H1 (cell line): ENCODE data around the gene PFKP. TPM values are rescaled to one million over a fixed set of nuclear protein-coding genes. Genes with fewer than 3 reads are reported as not detected.

ENCODE experiments used
- CREB1 ChIP-seq: IDR thresholded peaks from 2 replicates; pipeline ENCODE4 v1.6.1; 2012; ENCODE audit warnings: inconsistent platforms
- CTBP2 ChIP-seq: IDR thresholded peaks from 2 replicates; pipeline ENCODE4 v1.7.0; 2011; ENCODE audit warnings: borderline replicate concordance, mild to moderate bottlenecking, moderate library complexity, mixed read lengths, low read length; ENCODE audit not compliant: insufficient read depth, insufficient read length
- RBBP5 ChIP-seq: IDR thresholded peaks from 2 replicates; pipeline ENCODE4 v1.7.1; 2012; ENCODE audit warnings: low read depth, mild to moderate bottlenecking, inconsistent platforms, low read length, moderate library complexity, borderline replicate concordance
- SAP30 ChIP-seq: fragments of 300-600 bp; sonication (generic); IDR thresholded peaks from 2 replicates; pipeline ENCODE4 v1.7.1; 2012; ENCODE audit warnings: low read length, moderate library complexity, mild to moderate bottlenecking, inconsistent platforms; ENCODE audit not compliant: insufficient read depth, insufficient replicate concordance
- TEAD4 ChIP-seq: IDR thresholded peaks from 2 replicates; pipeline ENCODE4 v1.6.1; 2012; ENCODE audit warnings: low read depth, low read length, inconsistent platforms, mixed read lengths
- polyA plus RNA-seq, 7 experiments: library from polyadenylated mRNA; depleted of rRNA in 3 of 7; stranded (reverse) in 5 of 7; unstranded in 2 of 7; fragments of >200 nt in 5 of 7; fragments of 200-250 nt in 2 of 7; gene quantifications; 1 replicate in 5 of 7; 2 replicates in 1 of 7; 4 replicates in 1 of 7; pipeline versions ENCODE4 v1.2.1 to v1.2.3, GENCODE V29; 2011 to 2013; ENCODE audit warnings: missing spikeins in 2 of 7, mixed read lengths in 2 of 7
- total RNA-seq: library from RNA; stranded (reverse); fragmentation: NEBNext Ultra II Directional; extraction: Animal tissue kit (Norgen Biotek cat#: 25700); gene quantifications from 2 replicates; pipeline ENCODE4 v1.2.1, GENCODE V29; 2021

PFKP gene
- total and polyA plus RNA-seq, 2 of the 8 experiments (the other 6 are each of a cell fraction or from before 2014, with no cell fraction given) = 51.2 to 128 TPM

GRCh38 chr10:3102720-3103427, 35.5 kb downstream of the PFKP start (continued):
- TF ChIP-seq CTBP2 (no peak), CREB1 (no peak), TEAD4 (no peak), SAP30 (no peak), RBBP5 (no peak)
